Measurements from ENCODE around the gene MAN2A1. TPM values are rescaled to one million over a fixed set of nuclear protein-coding genes. Genes with fewer than 3 reads are reported as not detected.

Gene MAN2A1
- total and polyA plus RNA-seq, 7 experiments from 2014 or later, result 24.9 to 107 (median 56.4) TPM

DNA sequence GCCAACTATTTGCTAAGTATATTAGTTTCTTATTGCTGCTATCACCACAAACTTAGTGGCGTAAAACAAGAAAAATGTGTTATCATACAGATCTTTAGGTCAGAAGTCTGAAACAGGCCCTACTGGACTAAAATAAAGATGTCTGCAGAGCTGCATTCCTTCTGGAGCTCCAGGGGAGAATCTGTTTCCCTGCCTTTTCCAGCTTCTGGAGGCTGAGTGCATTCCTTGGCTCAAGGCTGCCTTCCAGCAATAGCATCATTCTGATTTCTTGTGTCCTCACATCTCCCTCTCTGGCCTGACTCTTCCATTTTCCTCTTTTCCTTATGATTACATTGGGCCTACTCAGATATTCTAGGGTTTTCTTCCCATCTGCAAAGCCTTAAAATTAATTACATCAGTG, 15.9 kb downstream of the MAN2A1 start:
- H3K9me3 ChIP-seq (ENCODE audit: control insufficient read depth in 2 of 3, low read length in 3 of 3), result no peaks in the 10 kb centered on the region
- Mint-ChIP-seq H3K4me1 (peaks cover 25 to 97% (median 92%) of the 10 kb centered on the region in 7 donors), H3K36me3 (peaks cover 0 to 38% (median 20%) of the 10 kb centered on the region in 5 donors), H3K9me3 (no peaks in the 10 kb centered on the region), H3K27ac (no peak overlapping the region), H3K4me3 (peak overlapping the region in 1 of 10 donors; percentile 18), H3K27me3 (no peaks in the 10 kb centered on the region)
- no peaks in the 10 kb centered on the region for H3K27me3 ChIP-seq (ENCODE audit: control insufficient read depth in 2 of 2, insufficient read depth in 2 of 2, low read length in 2 of 2)
- no peak overlapping the region for H3K27ac ChIP-seq (ENCODE audit: low read depth, low read length)
- peaks cover 17 to 39% of the 10 kb centered on the region in 2 donors for H3K4me1 ChIP-seq (ENCODE audit: control insufficient read depth in 2 of 2, insufficient read depth in 2 of 2, low read length in 2 of 2)
- POLR2A ChIA-PET, result no interaction called here
- H3K4me3 ChIP-seq (ENCODE audit: low read length), result no peak overlapping the region
- CTCF ChIA-PET, result no interaction called here
- intact Hi-C loops (cut with micrococcal nuclease), result no loop called here
- DNase-seq (no peak), ATAC-seq (no peak)
- no peaks in the 10 kb centered on the region for H3K36me3 ChIP-seq (ENCODE audit: control insufficient read depth in 2 of 3, insufficient read depth in 3 of 3, low read length in 3 of 3)

DNA sequence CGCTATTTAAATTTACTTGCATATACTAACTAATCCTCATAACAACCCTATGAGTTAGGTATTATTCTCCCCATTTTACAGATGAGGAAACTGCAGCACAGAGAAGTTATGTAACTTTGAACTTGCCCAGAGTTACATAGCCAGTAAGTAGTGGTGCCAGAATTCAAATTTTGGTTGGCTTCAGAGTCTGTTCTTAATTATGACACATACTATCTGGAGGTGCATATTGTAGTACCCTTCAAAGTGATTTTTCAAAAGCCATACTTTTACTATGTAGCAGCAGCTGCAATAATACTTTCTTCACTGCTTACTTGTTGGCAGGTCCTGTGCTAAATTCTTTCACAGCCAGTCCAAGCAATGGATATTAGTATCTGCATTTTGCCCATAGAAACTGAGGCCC, 16.4 kb downstream of the MAN2A1 start:
- CTCF ChIA-PET, result no interaction called here
- peaks cover 0 to 36% (median 20%) of the 10 kb centered on the region in 5 donors for H3K36me3 Mint-ChIP-seq
- ATAC-seq (no peak), DNase-seq (no peak)
- peak overlapping the region in 1 of 10 donors; percentile 37 for H3K4me3 Mint-ChIP-seq
- no peak overlapping the region for H3K27ac Mint-ChIP-seq
- H3K9me3 Mint-ChIP-seq, result no peaks in the 10 kb centered on the region
- H3K4me1 ChIP-seq (ENCODE audit: control insufficient read depth in 2 of 2, insufficient read depth in 2 of 2, low read length in 2 of 2), result peaks cover 17 to 34% of the 10 kb centered on the region in 2 donors
- no peaks in the 10 kb centered on the region for H3K27me3 Mint-ChIP-seq
- H3K4me1 Mint-ChIP-seq, result peaks cover 25 to 96% (median 90%) of the 10 kb centered on the region in 7 donors
- no peak overlapping the region for H3K4me3 ChIP-seq (ENCODE audit: low read length)
- intact Hi-C loops (cut with micrococcal nuclease), result no loop called here
- H3K27me3 ChIP-seq (ENCODE audit: control insufficient read depth in 2 of 2, insufficient read depth in 2 of 2, low read length in 2 of 2), result no peaks in the 10 kb centered on the region
- no peak overlapping the region for H3K27ac ChIP-seq (ENCODE audit: low read depth, low read length)
- POLR2A ChIA-PET, result no interaction called here
- no peaks in the 10 kb centered on the region for H3K36me3 ChIP-seq (ENCODE audit: control insufficient read depth in 2 of 3, insufficient read depth in 3 of 3, low read length in 3 of 3)
- no peaks in the 10 kb centered on the region for H3K9me3 ChIP-seq (ENCODE audit: control insufficient read depth in 2 of 3, low read length in 3 of 3)

DNA sequence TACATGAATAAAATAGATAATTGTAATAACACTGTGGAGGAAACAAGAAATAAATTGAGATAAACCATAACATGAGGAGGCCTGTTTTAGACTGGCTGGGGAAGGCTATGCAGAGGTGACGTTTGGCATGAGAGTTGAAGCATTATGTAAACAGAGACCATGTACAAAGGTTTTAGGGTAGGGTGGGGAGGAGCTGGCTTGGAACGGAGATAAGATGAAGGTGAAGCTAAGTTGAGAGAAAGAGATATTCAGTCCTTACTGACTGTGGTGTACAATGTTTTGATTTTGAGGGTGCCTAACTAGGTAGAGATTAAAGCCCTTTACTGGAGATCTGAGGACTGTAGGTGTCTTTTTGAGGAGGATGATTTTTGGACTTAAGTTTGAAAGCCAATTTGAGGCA, 17.8 kb downstream of the MAN2A1 start:
- H3K4me1 Mint-ChIP-seq, result peaks cover 27 to 96% (median 90%) of the 10 kb centered on the region in 7 donors
- no peak for DNase-seq
- POLR2A ChIA-PET, result interaction anchor here (1.3 kb wide), 1 partner anchor 15 kb away, joined by 3 read pairs; no protein-coding TSS in a partner anchor
- Histone ChIP-seq H3K27ac (ENCODE audit: low read depth, low read length) (no peak overlapping the region), H3K9me3 (ENCODE audit: control insufficient read depth in 2 of 3, low read length in 3 of 3) (no peaks in the 10 kb centered on the region), H3K27me3 (ENCODE audit: control insufficient read depth in 2 of 2, insufficient read depth in 2 of 2, low read length in 2 of 2) (no peaks in the 10 kb centered on the region), H3K36me3 (ENCODE audit: control insufficient read depth in 2 of 3, insufficient read depth in 3 of 3, low read length in 3 of 3) (no peaks in the 10 kb centered on the region), H3K4me1 (ENCODE audit: control insufficient read depth in 2 of 2, insufficient read depth in 2 of 2, low read length in 2 of 2) (peaks cover 8 to 31% of the 10 kb centered on the region in 2 donors), H3K4me3 (ENCODE audit: low read length) (no peak overlapping the region)
- intact Hi-C loops (cut with micrococcal nuclease), result no loop called here
- ATAC-seq, result no peak
- CTCF ChIA-PET, result interaction anchor here (0.5 kb wide), 1 partner anchor 430 kb away, joined by 5 read pairs; no protein-coding TSS in a partner anchor
- peak overlapping the region in 6 of 9 donors; percentile 3 to 47 (median 24) for H3K27ac Mint-ChIP-seq
- H3K27me3 Mint-ChIP-seq, result no peaks in the 10 kb centered on the region
- H3K9me3 Mint-ChIP-seq, result no peaks in the 10 kb centered on the region
- peaks cover 0 to 39% (median 15%) of the 10 kb centered on the region in 5 donors for H3K36me3 Mint-ChIP-seq
- peak overlapping the region in 5 of 10 donors; percentile 10 to 43 (median 31) for H3K4me3 Mint-ChIP-seq

DNA sequence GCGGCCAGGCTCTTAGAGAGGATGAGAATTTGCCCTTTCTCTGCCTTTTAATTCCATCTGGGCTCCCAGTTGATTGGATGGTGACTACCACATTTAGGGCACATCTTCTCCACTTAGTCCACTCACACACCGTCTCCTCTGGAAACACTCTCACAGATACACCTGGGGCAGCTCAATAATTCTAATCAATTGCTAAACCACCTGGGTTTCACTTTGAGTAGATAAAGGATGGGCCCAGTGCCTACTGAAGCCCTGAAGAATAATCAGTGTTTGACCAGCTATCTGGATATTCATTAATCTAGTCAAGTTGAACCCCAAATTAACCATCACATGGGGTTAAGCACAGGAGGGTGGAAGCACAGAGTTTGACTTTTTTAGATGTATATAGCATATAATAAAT, 19.1 kb downstream of the MAN2A1 start:
- Histone ChIP-seq H3K36me3 (ENCODE audit: control insufficient read depth in 2 of 3, insufficient read depth in 3 of 3, low read length in 3 of 3) (no peaks in the 10 kb centered on the region), H3K27ac (ENCODE audit: low read depth, low read length) (no peak overlapping the region), H3K4me1 (ENCODE audit: control insufficient read depth in 2 of 2, insufficient read depth in 2 of 2, low read length in 2 of 2) (peaks cover under 1 to 24% of the 10 kb centered on the region in 2 donors), H3K9me3 (ENCODE audit: control insufficient read depth in 2 of 3, low read length in 3 of 3) (no peaks in the 10 kb centered on the region), H3K4me3 (ENCODE audit: low read length) (no peak overlapping the region), H3K27me3 (ENCODE audit: control insufficient read depth in 2 of 2, insufficient read depth in 2 of 2, low read length in 2 of 2) (no peaks in the 10 kb centered on the region)
- no peak for DNase-seq
- no peak overlapping the region for H3K27ac Mint-ChIP-seq
- H3K27me3 Mint-ChIP-seq, result no peaks in the 10 kb centered on the region
- H3K36me3 Mint-ChIP-seq, result peaks cover 0 to 44% (median 18%) of the 10 kb centered on the region in 5 donors
- ATAC-seq, result no peak
- intact Hi-C loops (cut with micrococcal nuclease), result no loop called here
- H3K4me3 Mint-ChIP-seq, result peak overlapping the region in 5 of 10 donors; percentile 5 to 43 (median 32)
- ChIA-PET POLR2A (no interaction called here), CTCF (no interaction called here)
- peaks cover 30 to 96% (median 88%) of the 10 kb centered on the region in 7 donors for H3K4me1 Mint-ChIP-seq
- H3K9me3 Mint-ChIP-seq, result no peaks in the 10 kb centered on the region

DNA sequence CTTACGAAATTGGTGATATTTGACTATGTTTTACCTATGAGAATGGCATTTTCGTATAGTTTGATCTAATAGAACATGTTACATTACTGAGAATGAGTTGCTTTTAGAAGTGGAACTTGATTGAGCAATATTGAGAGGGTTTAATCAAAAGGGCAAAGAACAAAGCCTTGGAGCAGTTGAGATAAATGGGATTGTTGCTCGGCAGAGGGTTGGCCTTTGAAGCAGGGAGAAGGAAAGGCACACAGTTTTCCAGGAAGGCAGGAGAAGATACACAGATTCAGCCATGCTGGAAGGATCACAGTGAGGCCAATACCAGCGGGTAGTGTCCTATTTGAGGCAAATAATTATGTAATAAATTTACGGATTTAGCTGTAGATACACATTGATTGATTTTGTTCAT, 19.5 kb downstream of the MAN2A1 start:
- no peak for DNase-seq
- Mint-ChIP-seq H3K4me3 (peak overlapping the region in 5 of 10 donors; percentile 3 to 65 (median 43)), H3K9me3 (no peaks in the 10 kb centered on the region), H3K36me3 (peaks cover 0 to 45% (median 18%) of the 10 kb centered on the region in 5 donors), H3K27me3 (no peaks in the 10 kb centered on the region), H3K27ac (peak overlapping the region in 1 of 9 donors; percentile 42), H3K4me1 (peaks cover 30 to 95% (median 85%) of the 10 kb centered on the region in 7 donors)
- Histone ChIP-seq H3K4me1 (ENCODE audit: control insufficient read depth in 2 of 2, insufficient read depth in 2 of 2, low read length in 2 of 2) (peaks cover 0 to 20% of the 10 kb centered on the region in 2 donors), H3K9me3 (ENCODE audit: control insufficient read depth in 2 of 3, low read length in 3 of 3) (no peaks in the 10 kb centered on the region), H3K4me3 (ENCODE audit: low read length) (no peak overlapping the region), H3K36me3 (ENCODE audit: control insufficient read depth in 2 of 3, insufficient read depth in 3 of 3, low read length in 3 of 3) (no peaks in the 10 kb centered on the region), H3K27me3 (ENCODE audit: control insufficient read depth in 2 of 2, insufficient read depth in 2 of 2, low read length in 2 of 2) (no peaks in the 10 kb centered on the region), H3K27ac (ENCODE audit: low read depth, low read length) (no peak overlapping the region)
- ATAC-seq, result no peak
- POLR2A ChIA-PET, result no interaction called here
- intact Hi-C loops (cut with micrococcal nuclease), result no loop called here
- CTCF ChIA-PET, result no interaction called here

DNA sequence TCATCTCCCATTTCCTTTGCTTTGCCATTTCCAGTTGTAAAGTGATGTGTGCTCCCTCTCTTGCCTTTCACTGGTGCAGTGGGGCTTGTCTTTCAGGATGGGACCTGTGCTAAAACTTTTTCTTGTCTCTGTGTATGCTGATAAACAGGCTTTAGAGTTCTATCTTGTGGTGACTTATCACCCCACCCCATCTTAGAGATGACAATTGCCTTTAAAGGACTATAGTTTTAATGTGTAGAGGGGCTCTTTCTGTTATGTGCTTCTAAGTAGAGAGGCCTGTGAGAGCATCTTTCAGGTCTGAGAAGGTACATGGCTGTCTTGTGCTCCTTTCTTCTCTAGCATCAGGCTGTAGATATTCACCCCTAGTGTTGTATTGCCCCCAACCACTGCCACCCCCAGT, 21.9 kb downstream of the MAN2A1 start:
- no peak overlapping the region for H3K27ac ChIP-seq (ENCODE audit: low read depth, low read length)
- peaks cover 0 to 10% of the 10 kb centered on the region in 2 donors for H3K4me1 ChIP-seq (ENCODE audit: control insufficient read depth in 2 of 2, insufficient read depth in 2 of 2, low read length in 2 of 2)
- no peaks in the 10 kb centered on the region for H3K36me3 ChIP-seq (ENCODE audit: control insufficient read depth in 2 of 3, insufficient read depth in 3 of 3, low read length in 3 of 3)
- ChIA-PET CTCF (no interaction called here), POLR2A (interaction anchor here (0.7 kb wide), 1 partner anchor 28 kb away, joined by 3 read pairs; no protein-coding TSS in a partner anchor)
- Mint-ChIP-seq H3K27me3 (no peaks in the 10 kb centered on the region), H3K4me3 (peak overlapping the region in 6 of 10 donors; percentile 18 to 53 (median 30)), H3K36me3 (peaks cover 5 to 40% (median 22%) of the 10 kb centered on the region in 5 donors), H3K9me3 (no peaks in the 10 kb centered on the region), H3K27ac (peak overlapping the region in 3 of 9 donors; percentile 16 to 58 (median 38)), H3K4me1 (peaks cover 28 to 87% (median 74%) of the 10 kb centered on the region in 7 donors)
- DNase-seq (no peak), ATAC-seq (peak; percentile 42)
- intact Hi-C loops (cut with micrococcal nuclease), result no loop called here
- H3K27me3 ChIP-seq (ENCODE audit: control insufficient read depth in 2 of 2, insufficient read depth in 2 of 2, low read length in 2 of 2), result no peaks in the 10 kb centered on the region
- no peaks in the 10 kb centered on the region for H3K9me3 ChIP-seq (ENCODE audit: control insufficient read depth in 2 of 3, low read length in 3 of 3)
- H3K4me3 ChIP-seq (ENCODE audit: low read length), result no peak overlapping the region

DNA sequence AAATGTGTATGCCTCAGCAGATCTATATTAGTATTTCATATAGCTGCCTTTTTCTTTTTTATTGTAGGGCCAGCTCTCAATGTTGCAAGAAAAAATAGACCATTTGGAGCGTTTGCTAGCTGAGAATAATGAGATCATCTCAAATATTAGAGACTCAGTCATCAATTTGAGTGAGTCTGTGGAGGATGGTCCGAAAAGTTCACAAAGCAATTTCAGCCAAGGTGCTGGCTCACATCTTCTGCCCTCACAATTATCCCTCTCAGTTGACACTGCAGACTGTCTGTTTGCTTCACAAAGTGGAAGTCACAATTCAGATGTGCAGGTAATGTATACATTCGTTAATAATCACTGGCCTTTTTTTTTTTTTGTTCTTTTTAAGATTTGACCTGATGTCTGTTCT, 23.7 kb downstream of the MAN2A1 start:
- peak overlapping the region in 1 of 9 donors; percentile 29 for H3K27ac Mint-ChIP-seq
- H3K27ac ChIP-seq (ENCODE audit: low read depth, low read length), result no peak overlapping the region
- H3K4me3 Mint-ChIP-seq, result peak overlapping the region in 3 of 10 donors; percentile 13 to 58 (median 30)
- H3K27me3 ChIP-seq (ENCODE audit: control insufficient read depth in 2 of 2, insufficient read depth in 2 of 2, low read length in 2 of 2), result no peaks in the 10 kb centered on the region
- intact Hi-C loops (cut with micrococcal nuclease), result no loop called here
- CTCF ChIA-PET, result interaction anchor here (0.9 kb wide), 1 partner anchor 10 kb away, joined by 3 read pairs; no protein-coding TSS in a partner anchor
- DNase-seq (no peak), ATAC-seq (no peak)
- POLR2A ChIA-PET, result no interaction called here
- H3K36me3 Mint-ChIP-seq, result peaks cover 10 to 46% (median 36%) of the 10 kb centered on the region in 5 donors
- H3K9me3 Mint-ChIP-seq, result no peaks in the 10 kb centered on the region
- peaks cover 20 to 85% (median 62%) of the 10 kb centered on the region in 7 donors for H3K4me1 Mint-ChIP-seq
- no peaks in the 10 kb centered on the region for H3K27me3 Mint-ChIP-seq
- no peaks in the 10 kb centered on the region for H3K9me3 ChIP-seq (ENCODE audit: control insufficient read depth in 2 of 3, low read length in 3 of 3)
- H3K4me1 ChIP-seq (ENCODE audit: control insufficient read depth in 2 of 2, insufficient read depth in 2 of 2, low read length in 2 of 2), result peaks cover 0 to 8% of the 10 kb centered on the region in 2 donors
- peaks cover 0 to 14% (median 0%) of the 10 kb centered on the region in 3 experiments for H3K36me3 ChIP-seq (ENCODE audit: control insufficient read depth in 2 of 3, insufficient read depth in 3 of 3, low read length in 3 of 3)
- H3K4me3 ChIP-seq (ENCODE audit: low read length), result no peak overlapping the region

Data from naive thymus-derived CD4-positive, alpha-beta T cell (primary cell).